Measurements from ENCODE around the gene BDKRB2.

GRCh38 chr14:96189281-96189711 lies 15.3 kb upstream of the BDKRB2 start:
- TF ChIP-seq, protein P1, sequence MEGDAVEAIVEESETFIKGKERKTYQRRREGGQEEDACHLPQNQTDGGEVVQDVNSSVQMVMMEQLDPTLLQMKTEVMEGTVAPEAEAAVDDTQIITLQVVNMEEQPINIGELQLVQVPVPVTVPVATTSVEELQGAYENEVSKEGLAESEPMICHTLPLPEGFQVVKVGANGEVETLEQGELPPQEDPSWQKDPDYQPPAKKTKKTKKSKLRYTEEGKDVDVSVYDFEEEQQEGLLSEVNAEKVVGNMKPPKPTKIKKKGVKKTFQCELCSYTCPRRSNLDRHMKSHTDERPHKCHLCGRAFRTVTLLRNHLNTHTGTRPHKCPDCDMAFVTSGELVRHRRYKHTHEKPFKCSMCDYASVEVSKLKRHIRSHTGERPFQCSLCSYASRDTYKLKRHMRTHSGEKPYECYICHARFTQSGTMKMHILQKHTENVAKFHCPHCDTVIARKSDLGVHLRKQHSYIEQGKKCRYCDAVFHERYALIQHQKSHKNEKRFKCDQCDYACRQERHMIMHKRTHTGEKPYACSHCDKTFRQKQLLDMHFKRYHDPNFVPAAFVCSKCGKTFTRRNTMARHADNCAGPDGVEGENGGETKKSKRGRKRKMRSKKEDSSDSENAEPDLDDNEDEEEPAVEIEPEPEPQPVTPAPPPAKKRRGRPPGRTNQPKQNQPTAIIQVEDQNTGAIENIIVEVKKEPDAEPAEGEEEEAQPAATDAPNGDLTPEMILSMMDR (IDR thresholded peaks at IDR 0.05; ENCODE audit: insufficient read depth, low read length), result no peak
- no peak for TF ChIP-seq GABPA (IDR thresholded peaks at IDR 0.05; ENCODE audit: low read depth)
